ENCODE measurements around the gene CFTR.

GRCh38 chr7:117592011-117592635 is 112.3 kb downstream of the CFTR start:
- TF ChIP-seq CTCF (IDR thresholded peaks at IDR 0.05) (no peak), EZH2 (IDR thresholded peaks at IDR 0.05) (no peak), EZH2phosphoT487 (IDR thresholded peaks at IDR 0.05) (no peak)

Measured in neural progenitor cell (in vitro differentiated cells).